HUES48 (cell line): ENCODE results near the gene CRYBA4.
A peak's percentile ranks its signal among the peaks of the same experiment; 100 is the strongest.
"Not testable (repeated sequence)": the region's sequence is repeated elsewhere in the genome, so short reads cannot be mapped to it uniquely, and the experiment has no call there.

ENCODE experiments used
- H3K27ac ChIP-seq: one replicate; pipeline ENCODE4 v1.7.0; 2013; ENCODE audit warnings: low read depth, low read length, inconsistent platforms
- H3K27me3 ChIP-seq: 2 replicates; pipeline ENCODE4 v1.6.1; 2013; ENCODE audit warnings: mild to moderate bottlenecking, low read length; ENCODE audit not compliant: control insufficient read depth, insufficient read depth
- H3K36me3 ChIP-seq: 2 replicates; pipeline ENCODE4 v1.6.1; 2013; ENCODE audit warnings: low read length; ENCODE audit not compliant: control insufficient read depth, insufficient read depth
- H3K4me1 ChIP-seq: 2 replicates; pipeline ENCODE4 v1.6.1; 2013; ENCODE audit warnings: mild to moderate bottlenecking, low read length; ENCODE audit not compliant: control insufficient read depth, insufficient read depth
- H3K4me3 ChIP-seq: 2 replicates; pipeline ENCODE4 v1.5.1; 2013; ENCODE audit warnings: mild to moderate bottlenecking, low read depth, low read length
- H3K9ac ChIP-seq: 2 replicates; pipeline ENCODE4 v1.6.1; 2013; ENCODE audit warnings: mild to moderate bottlenecking, low read depth, low read length, moderate library complexity
- H3K9me3 ChIP-seq: 2 replicates; pipeline ENCODE4 v1.6.1; 2013; ENCODE audit warnings: low read length; ENCODE audit not compliant: control insufficient read depth, insufficient read depth

CRYBA4 gene

DNA sequence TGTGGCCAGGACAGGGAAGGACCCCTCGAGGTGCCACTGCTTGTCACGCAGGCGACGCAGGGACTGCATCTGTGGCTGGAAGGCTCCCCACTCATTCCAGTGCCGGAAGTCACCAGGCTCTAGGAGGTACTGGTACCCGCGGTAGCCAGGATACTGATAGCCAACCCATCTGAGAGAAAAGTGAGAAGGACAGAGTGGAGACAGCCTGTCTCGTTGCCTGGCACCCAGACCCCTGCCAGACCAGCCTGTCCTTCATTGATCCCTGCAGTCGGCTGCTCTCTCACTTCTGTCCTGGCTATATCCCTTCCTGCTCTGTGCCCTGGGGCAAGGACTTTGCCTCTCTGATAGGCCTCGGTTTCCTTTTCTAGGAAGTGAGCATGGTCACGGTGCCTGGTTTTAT is 22.3 kb upstream of the CRYBA4 start:
- no peaks in the 10 kb centered on the region for H3K36me3 ChIP-seq
- H3K27ac ChIP-seq: no peak overlapping the region
- H3K4me1 ChIP-seq: peaks cover 8% of the 10 kb centered on the region; the same call in 1 of the 2 replicates
- no peak overlapping the region for H3K9ac ChIP-seq
- no peaks in the 10 kb centered on the region for H3K27me3 ChIP-seq
- no peaks in the 10 kb centered on the region for H3K9me3 ChIP-seq
- H3K4me3 ChIP-seq: no peak overlapping the region

DNA sequence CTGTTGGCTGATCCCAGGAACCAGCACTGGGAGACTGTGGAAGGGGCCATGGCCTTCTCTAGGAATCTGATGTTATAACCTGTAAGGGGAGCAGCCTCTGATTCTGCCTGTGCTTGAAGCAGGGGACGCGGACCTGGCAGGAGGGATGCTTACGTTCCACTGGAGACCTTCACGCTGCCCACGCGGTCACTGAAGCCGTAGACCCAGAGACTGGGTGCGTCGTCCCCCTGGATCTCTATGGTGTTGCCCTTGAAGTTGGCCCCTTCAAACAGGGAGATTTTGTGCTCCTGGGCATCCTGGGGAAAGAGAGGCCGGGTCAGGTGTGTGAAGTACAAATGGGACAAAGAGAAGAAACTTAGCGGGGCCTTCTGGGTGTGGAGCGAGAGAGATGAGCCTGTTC is 20.0 kb upstream of the CRYBA4 start:
- H3K9ac ChIP-seq: no peak overlapping the region

DNA sequence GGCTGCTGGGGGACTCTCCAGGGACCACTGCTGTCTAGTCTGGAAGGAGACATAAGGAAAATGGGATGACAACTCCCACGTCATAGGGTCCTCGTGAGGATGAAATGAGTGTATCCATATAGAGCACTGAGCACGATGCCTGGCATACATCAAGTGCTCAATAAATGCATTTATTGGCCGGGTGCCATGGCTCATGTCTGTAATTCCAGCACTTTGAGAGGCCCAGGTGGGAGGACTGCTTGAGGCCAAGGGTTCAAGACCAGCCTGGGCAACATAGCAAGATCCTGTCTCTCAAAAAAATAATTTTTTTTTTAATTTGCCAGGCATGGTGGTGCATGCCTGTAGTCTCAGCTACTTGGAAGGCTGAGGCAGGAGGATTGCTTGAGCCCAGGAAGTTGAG is 19.6 kb upstream of the CRYBA4 start:
- Histone ChIP-seq H3K4me1 (peaks cover 8% of the 10 kb centered on the region; the same call in 1 of the 2 replicates), H3K27me3 (no peaks in the 10 kb centered on the region), H3K4me3 (no peak overlapping the region), H3K9me3 (no peaks in the 10 kb centered on the region), H3K27ac (no peak overlapping the region), H3K9ac (no peak overlapping the region), H3K36me3 (no peaks in the 10 kb centered on the region)

More for the DNA sequence above, 20.0 kb upstream of the CRYBA4 start:
- H3K9me3 ChIP-seq: no peaks in the 10 kb centered on the region
- H3K4me3 ChIP-seq: no peak overlapping the region
- H3K27ac ChIP-seq: no peak overlapping the region
- H3K27me3 ChIP-seq: no peaks in the 10 kb centered on the region
- H3K4me1 ChIP-seq: peaks cover 8% of the 10 kb centered on the region; the same call in 1 of the 2 replicates
- no peaks in the 10 kb centered on the region for H3K36me3 ChIP-seq

DNA sequence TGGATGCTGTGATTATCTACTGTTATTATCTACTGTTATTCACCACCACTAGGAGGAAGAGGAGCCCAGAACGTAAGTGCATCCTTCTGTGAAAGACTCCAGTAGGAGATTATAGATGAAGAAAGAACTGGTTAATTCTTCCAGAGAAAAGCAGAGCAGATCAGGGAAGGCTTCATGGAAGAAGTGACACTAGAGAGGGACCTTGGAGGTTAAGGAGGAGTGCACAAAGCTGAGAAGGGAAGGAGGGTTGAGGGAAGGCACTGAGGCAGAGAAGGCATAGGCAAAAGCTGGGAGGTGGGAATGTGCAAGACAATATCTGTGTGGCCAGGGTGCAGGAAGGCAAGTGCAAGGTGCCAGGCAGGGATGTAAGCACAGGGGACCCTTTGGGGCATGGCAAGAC is 17.4 kb upstream of the CRYBA4 start:
- peaks cover 29% of the 10 kb centered on the region for H3K4me1 ChIP-seq
- H3K27ac ChIP-seq: no peak overlapping the region
- H3K27me3 ChIP-seq: no peaks in the 10 kb centered on the region
- no peak overlapping the region for H3K4me3 ChIP-seq
- H3K9me3 ChIP-seq: no peaks in the 10 kb centered on the region
- no peaks in the 10 kb centered on the region for H3K36me3 ChIP-seq
- no peak overlapping the region for H3K9ac ChIP-seq

DNA sequence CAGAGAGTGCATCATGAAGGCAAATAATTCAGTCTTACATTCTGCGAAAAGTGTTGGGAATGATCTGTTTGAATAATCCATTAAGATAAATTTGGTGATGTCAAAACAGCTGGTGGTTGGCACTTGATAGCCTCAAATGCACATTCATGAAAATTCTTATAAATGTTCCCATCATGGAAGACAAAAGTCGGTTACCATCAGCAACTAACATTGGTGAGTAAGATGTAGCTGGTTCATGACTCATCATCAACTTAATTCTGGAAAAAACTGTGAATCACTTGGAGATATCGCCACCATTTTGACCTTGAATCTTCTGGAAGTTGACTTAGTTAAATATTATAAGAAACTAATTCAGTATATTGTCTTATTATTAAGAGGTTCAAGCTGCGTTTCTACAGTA is 15.2 kb upstream of the CRYBA4 start:
- Histone ChIP-seq H3K27ac (no peak overlapping the region), H3K27me3 (no peaks in the 10 kb centered on the region), H3K4me1 (peaks cover 26% of the 10 kb centered on the region), H3K9ac (no peak overlapping the region), H3K36me3 (no peaks in the 10 kb centered on the region), H3K4me3 (no peak overlapping the region), H3K9me3 (no peaks in the 10 kb centered on the region)

DNA sequence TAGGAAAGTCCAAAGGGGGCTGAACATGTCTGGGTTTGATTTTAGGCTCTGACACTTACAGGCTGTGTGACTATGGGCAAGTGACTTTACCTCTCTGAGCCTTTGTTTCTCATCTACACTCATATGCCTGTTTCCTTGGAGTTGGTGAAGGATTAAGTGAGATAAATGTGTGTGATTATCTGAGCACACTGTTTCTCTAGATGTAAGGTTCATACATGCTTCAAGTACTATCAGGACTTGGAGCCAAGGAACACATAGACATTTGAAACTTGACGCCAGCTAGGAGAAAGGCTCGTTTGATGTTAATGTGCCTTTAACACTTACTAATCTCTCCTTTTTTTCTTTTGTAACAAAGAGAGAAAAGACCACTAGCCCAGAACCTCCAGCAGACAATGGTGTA is 13.6 kb upstream of the CRYBA4 start:
- H3K27me3 ChIP-seq: peaks cover 15% of the 10 kb centered on the region
- peak overlapping the region; percentile 27; the same call in 1 of the 2 replicates for H3K4me3 ChIP-seq
- H3K9me3 ChIP-seq: no peaks in the 10 kb centered on the region
- peaks cover 37% of the 10 kb centered on the region for H3K4me1 ChIP-seq
- no peaks in the 10 kb centered on the region for H3K36me3 ChIP-seq
- no peak overlapping the region for H3K9ac ChIP-seq
- H3K27ac ChIP-seq: peak overlapping the region; percentile 67

DNA sequence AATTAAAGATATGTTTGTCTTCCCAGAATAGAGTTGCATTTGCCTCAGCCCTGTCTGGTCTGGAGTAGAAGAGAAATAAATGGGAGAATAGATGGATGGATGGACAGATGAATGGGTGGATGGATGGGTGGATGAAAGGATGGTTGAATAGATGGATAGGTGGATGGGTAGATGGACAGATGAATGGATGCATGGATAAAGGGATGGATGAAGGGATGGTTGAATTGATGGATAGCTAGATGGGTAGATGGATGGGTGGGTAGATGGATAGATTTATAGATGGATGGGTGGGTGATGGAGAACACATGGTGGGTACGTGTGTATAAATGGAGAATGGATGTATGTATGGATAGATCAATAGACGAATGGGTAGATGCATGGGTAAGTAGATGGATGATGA is 12.5 kb upstream of the CRYBA4 start:
- Histone ChIP-seq H3K36me3 (no peaks in the 10 kb centered on the region), H3K4me3 (no peak overlapping the region), H3K9me3 (no peaks in the 10 kb centered on the region), H3K4me1 (peaks cover 41% of the 10 kb centered on the region), H3K9ac (no peak overlapping the region), H3K27ac (no peak overlapping the region), H3K27me3 (peaks cover 17% of the 10 kb centered on the region)

DNA sequence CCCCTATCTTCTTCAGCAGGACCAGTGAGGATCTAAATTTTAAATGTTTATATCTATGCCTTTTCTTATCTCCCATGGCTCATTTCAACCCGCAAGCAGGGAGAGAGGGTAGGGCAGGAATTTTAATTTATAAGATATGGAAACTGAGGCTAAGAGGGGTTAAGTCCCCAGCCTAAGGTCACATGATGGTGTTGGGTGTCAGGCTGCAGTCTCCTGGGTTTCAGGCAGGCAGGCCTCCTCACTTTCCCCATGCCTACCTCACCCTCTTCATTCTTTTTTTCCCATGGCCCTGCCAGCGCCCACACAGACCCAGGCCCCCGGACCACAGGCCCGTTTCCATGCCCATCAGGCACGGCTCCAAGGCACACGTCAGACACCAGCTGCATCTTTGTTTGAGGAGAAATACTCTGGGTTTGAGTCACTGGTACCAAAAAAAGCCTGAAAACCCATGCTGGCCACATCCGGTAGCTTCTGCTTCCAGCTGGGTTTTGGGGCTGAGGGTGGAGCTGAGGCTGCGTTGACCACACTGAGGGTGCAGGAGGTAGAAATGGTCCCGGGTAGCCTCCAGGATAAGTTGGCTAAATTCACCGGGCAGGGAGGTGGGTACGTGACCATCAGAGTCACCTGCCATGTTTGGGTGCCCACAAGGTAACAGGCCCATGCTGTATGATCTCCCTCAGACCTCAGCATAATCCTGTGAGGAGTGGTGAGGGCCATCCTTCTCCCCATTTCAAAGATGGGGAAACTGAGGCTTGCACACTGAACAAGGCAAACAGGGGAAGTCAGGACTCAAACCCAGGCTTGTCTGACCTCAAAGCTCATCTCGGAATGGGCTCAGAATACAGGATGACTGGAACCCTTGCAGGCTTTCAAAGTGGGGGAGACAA is 11.4 kb upstream of the CRYBA4 start:
- Histone ChIP-seq H3K36me3 (no peaks in the 10 kb centered on the region), H3K4me3 (no peak overlapping the region), H3K27ac (no peak overlapping the region), H3K27me3 (peaks cover 27% of the 10 kb centered on the region), H3K4me1 (peaks cover 51% of the 10 kb centered on the region), H3K9ac (no peak overlapping the region), H3K9me3 (no peaks in the 10 kb centered on the region)

DNA sequence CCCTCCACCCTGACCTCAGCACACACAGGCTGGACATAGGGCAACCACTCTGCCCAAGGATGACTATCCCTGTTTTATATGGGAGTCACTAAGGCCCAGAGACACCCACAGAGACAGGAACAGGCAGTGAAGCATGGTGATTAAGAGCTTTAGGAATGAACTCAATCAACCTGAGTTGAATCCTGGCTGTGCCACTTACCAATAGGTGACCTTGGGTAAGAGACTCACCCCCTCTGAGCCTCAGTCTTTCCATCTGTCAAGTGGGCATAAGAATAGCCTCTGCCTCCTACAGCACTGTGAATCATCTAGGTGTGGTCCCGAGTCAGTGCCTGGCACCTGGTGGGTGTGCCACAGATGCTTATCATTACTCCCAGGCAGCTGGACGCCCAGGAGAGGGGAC is 10.8 kb upstream of the CRYBA4 start:
- Histone ChIP-seq H3K4me3 (no peak overlapping the region), H3K4me1 (peaks cover 55% of the 10 kb centered on the region), H3K36me3 (no peaks in the 10 kb centered on the region), H3K9ac (no peak overlapping the region), H3K9me3 (no peaks in the 10 kb centered on the region), H3K27ac (no peak overlapping the region), H3K27me3 (peaks cover 32% of the 10 kb centered on the region)

DNA sequence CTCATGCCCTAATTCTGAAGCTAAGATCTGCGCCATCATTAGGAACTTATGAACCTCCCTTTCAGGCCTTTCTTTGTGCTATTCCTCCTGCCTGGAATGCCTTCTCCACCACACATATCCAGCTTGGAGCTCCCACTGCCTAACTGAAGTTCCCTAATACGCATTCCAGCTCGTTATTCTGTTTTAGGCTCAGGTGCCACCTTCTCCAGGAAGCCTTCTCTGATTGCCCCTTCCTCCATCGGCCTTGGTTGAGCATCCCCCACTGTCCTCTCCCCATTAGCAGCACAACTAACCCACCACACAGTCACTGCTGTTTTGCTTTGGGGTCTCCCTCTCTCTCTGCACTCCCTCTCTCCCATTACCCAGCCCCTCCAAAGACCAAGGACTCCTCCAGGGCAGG is 9.1 kb upstream of the CRYBA4 start:
- Histone ChIP-seq H3K27me3 (peaks cover 34% of the 10 kb centered on the region), H3K27ac (no peak overlapping the region), H3K4me3 (no peak overlapping the region), H3K9me3 (no peaks in the 10 kb centered on the region), H3K9ac (no peak overlapping the region), H3K36me3 (no peaks in the 10 kb centered on the region), H3K4me1 (peaks cover 68% of the 10 kb centered on the region)

DNA sequence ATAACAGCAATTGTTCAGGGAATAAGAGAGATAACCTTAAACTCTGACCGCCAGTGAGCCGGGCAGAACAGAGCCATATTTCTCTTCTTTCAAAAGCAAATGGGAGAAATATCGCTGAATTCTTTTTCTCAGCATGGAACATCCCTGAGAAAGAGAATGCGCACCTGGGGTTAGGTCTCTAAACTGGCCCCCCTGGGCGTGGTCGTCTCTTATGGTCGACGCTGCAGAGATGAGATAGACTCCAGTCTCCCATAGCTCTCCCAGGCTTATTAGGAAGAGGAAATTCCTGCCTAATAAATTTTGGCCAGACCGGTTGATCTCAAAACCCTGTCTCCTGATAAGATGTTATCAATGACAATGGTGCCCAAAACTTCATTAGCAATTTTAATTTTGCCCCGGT is 8.0 kb upstream of the CRYBA4 start:
- not testable (repeated sequence) for H3K9ac ChIP-seq, H3K9me3 ChIP-seq, H3K36me3 ChIP-seq
- H3K4me1 ChIP-seq: peaks cover 61% of the 10 kb centered on the region
- H3K27me3 ChIP-seq: peaks cover 34% of the 10 kb centered on the region
- peak overlapping the region; percentile 82 for H3K27ac ChIP-seq
- peak overlapping the region; percentile 18; the same call in 1 of the 2 replicates for H3K4me3 ChIP-seq
